G401 (cell line): ENCODE results near the gene FNDC5. TPM values are rescaled to one million over a fixed set of nuclear protein-coding genes. Genes with fewer than 3 reads are reported as not detected.

Experiments
- DNase-seq: peaks from one replicate; pipeline ENCODE4 v3.0.0-alpha.2; 2015; ENCODE audit warnings: low spot score
- in situ Hi-C: cut with HindIII; loops from 2 replicates; pipeline ENCODE4 v1.10.0; 2016; ENCODE audit warnings: low sequenced_read_pairs, mixed read lengths
- total RNA-seq: library from RNA; depleted of rRNA; stranded (reverse); fragments of >200 nt; shearing (Covaris generic); gene quantifications from 2 replicates; pipeline ENCODE4 v1.2.3, GENCODE V29; 2014

The FNDC5 gene
- total RNA-seq, 1 experiment from 2014 or later = 56.4 TPM

DNA sequence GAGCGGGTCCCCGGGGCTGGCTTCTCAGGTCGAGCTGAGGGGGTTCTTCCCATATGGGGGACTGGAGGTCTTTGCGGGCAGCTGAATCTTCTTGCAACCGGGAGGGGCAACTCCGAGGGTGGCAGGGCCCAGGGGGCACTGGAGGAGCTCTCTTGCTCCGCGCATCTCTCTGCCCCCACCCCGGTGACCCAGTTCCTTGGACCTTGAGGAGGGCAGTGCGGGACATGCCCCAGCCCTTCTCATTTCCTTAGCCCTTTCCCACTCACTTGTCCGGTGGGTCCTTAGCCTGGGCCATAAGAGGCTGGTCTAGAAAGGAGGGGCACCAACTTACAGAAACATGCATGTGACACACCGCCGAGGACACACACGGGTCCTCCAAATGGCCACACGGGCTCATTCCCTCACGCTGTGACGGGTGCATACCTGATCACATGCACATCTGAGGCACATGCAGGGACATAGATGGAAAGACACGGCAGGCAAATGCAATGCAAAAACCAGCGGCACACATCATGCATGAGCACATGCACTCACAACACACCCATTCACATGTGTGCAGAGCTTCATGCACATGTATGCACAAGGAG is 16.2 kb upstream of the FNDC5 start:
- in situ Hi-C loops = no loop called here
- peak; percentile 62 for DNase-seq

GRCh38 chr1:32886004-32886827 is 15.5 kb upstream of the FNDC5 start, which contains the start of gene HPCA:
TSS of gene HPCA (plus strand) at chr1:32886491. CDS start at chr1:32888899, 2,408 bp downstream.
- in situ Hi-C loops = no loop called here
- no peak for DNase-seq

- in situ Hi-C loops = no loop called here
- DNase-seq = no peak
These were observed 14.9 kb upstream of the FNDC5 start for GRCh38 chr1:32885676-32886003.

- in situ Hi-C loops = no loop called here
- no peak for DNase-seq
These were observed 14.0 kb upstream of the FNDC5 start for GRCh38 chr1:32884726-32885125.

DNA sequence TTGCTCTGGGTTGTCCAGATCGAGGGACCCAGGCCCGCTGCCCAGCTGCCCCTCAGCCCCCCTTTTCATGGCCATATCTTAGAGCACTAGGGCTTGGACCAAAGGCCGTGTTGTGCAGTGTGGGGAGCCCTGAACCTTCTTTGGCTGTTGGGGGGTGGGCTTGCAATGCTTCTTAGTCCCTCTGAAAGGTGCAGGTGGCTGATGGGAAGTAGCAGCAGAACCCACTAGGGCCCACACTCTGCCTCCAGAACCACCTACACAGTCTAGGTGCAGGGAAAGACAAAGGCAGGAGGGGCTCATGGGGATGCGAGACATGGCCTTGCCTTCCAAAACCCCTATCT is 13.3 kb upstream of the FNDC5 start:
- in situ Hi-C loops = no loop called here
- DNase-seq = no peak

DNA sequence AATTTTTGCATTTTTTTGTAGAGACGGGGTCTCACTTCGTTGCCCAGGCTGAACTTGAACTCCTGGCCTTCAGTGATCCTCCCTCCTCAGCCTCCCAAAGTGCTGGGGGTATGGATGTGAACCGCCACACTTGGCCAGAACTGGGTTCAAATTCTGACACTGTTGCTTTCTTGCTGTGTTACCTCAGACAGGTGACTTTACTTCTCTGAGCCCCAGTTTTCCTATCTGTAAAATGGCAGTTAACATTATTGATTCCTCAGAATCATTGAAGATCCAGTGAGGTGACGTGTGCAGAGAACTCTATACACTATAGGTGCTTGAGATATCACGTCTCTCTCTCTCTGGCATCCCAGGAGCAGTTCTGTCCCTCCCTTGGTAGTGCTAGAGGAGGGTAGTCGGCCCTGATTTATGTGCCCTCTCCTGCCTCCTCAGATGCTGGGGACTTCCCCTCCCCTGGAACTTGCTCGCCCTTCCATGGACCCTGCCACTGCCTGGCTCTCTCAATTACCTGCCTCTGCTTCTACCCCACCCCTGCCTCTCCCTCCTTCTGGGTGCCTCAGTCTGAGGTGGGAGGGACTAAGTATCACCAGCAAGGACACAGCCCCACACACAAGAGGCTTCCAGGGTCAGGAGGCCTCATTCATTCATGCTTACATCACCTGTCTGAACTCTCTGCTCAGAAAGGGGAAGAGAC is 12.8 kb upstream of the FNDC5 start:
- no peak for DNase-seq
- in situ Hi-C loops = no loop called here

DNA sequence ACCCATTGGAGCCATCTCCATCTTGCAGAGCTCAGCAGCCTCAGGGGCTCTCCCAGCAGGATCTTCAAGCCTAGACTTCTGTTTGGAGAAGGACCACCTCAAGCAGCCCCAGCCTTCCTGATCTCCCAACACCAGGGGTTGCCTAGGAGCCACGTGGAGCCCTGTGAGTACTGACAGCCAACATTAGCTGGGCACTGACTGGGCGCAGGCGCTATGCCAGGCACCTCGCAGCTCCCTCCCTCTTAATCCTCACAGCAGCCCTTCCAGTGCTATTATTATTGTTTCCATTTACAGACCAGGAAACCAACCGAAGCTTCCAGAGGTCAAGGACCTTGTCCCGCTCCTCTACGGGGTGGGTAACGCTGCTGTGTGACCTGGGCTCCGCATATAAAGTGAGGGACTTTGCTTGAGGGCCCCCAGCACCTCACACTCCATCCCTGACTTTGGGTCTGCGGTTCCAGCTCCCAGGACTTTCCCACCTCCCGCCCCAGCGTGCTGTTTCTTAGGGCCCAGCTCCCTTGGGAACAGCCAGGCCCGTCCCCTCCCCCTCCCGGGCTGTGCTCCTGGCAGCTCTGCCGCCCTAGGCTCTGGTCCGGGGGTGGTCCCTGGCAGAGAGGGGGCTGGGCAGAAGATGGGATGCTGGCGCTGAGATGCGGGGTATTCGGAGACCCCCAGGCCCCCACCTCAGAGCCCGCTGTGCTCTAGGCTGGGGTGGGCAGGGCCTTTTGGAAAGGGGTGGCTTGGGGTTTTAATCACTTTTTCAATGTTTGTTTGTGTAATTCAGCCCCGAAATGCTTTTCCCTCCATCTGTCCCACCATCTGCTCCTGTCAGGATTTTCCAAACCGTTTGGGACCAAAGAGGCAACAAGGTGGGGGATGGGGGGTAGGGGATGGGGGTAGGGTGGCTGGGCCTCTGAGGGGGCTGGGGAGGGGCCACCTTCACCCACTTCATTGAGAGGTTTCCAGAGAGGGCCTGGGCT is 11.4 kb upstream of the FNDC5 start:
- in situ Hi-C loops = no loop called here
- peak; percentile 95 for DNase-seq

DNA sequence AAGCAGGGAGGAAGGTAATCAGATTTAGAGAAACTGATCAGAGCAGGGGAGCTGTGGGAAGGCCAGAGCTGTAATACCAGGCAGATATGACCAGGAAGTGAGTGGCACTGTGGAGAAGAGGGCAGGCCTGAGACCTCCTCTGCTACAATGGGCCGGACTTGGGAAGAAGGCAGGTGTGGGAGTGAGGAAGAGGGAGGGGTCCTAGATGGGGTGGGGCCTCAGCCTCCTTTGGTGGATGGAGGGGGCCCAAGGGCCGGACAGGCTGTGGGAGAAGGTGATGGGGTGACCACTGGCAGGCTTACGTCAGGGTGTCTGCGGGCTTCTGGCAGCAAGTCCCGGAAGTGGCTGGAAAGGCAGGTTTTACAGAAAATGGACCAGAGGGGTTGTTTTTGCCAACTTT is 10.6 kb upstream of the FNDC5 start:
- DNase-seq = no peak
- in situ Hi-C loops = no loop called here

- in situ Hi-C loops = no loop called here
These were observed 7.9 kb upstream of the FNDC5 start for GRCh38 chr1:32878637-32879041.

DNA sequence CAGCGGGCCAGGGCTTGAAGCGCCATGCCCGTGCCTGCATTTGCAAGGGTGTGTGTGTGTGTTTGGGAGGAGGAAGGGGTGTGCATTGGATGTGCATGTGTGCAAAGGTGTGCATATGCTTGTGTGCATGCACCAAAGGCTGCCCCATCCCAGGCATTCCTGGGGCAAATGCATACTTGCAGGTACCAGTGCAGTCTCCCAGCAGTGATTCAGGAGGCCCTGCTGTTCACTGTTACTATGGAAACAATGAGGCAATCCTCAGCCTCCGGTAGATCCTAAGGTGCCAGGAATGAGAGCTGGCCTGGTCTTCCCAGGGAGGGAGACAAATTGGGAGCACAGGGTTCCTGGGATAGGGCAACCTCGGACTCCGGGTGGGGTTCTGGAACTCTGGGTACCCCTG is 7.5 kb upstream of the FNDC5 start:
- peak; percentile 95 for DNase-seq
- in situ Hi-C loops = no loop called here

More at GRCh38 chr1:32878637-32879041, 7.9 kb upstream of the FNDC5 start:
- DNase-seq = no peak

- in situ Hi-C loops = no loop called here
- peak; percentile 82 for DNase-seq
These were observed 6.7 kb upstream of the FNDC5 start for GRCh38 chr1:32877211-32878110.

DNA sequence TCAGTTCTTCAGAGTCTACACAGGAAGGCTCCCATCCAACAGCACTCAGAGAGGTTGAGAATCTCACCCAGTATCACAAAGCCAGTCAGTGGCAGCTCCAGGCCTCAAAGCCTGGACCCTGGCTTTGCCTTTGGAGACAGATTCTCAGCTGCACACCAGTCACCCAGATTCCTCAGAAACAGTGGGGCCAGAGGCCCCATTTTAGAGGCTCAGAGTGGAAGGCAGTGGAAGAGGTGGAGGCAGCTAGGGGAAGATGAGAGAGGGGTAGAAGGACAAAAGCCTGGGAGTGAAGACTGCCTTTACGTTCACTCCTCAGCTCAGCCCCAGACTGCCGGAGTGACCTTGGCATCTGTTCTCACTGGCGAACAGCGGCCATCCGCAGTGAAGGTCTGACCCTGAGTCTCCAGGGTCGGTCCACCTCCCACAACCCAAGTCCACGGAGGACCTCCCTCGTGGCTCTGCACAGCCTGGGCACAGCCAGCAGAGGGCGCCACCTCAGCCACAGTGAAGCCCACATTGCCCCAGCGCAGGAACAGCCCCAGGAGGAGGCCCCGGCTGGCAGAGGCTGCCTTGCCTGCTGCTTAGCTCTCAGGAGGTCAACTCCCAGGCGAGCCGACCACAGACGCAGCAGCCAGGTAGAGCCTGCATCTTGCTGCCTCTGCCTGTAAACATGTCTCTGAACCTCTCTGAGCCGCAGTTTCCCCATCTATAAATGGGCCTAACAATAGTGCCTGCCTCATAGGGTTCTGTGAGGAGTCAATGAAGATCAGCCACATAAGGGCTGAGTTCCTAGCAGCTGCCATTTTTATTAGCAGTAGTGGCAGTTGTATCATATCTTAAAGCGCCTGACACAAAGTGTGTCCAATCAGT is 5.9 kb upstream of the FNDC5 start:
- in situ Hi-C loops = no loop called here
- no peak for DNase-seq

GRCh38 chr1:32874860-32875752 is 4.4 kb upstream of the FNDC5 start:
- in situ Hi-C loops = no loop called here
- DNase-seq = no peak

DNA sequence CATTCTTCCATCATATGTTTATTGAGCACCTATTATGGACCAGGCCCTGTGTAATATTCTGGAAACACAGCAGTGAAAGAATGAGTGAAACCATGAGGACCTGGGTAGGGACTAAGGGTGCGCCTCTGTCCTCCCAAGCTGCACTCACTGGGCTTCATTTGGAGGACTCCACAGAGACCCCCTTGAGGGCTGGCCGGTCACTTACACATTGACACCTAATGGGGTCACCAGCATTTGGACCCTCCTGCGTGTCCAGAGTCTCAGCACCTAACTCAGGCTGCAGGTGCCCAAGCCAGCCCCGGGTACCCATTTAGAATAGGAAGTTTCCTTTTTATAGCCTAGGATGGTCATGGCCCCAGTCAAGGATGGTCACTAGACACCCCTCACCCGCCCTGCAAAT is 2.8 kb upstream of the FNDC5 start:
- in situ Hi-C loops = no loop called here
- no peak for DNase-seq

DNA sequence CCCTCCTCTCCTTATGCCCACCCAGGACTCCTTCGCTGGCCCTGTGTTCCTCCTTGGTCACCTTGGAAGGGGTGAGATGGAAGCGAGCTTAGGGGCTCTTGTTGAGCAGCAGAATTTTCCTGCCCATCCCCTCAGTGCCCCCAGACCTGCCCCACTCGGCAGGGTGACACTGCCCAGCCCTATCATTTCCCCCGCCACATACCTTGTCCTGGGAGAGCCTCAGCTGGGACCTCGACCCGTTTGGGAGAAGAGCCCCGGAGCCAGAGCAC is 1.4 kb upstream of the FNDC5 start:
- in situ Hi-C loops = no loop called here

GRCh38 chr1:32871364-32872191 is 866 bp upstream of the FNDC5 start:
- peak; percentile 45 for DNase-seq
- in situ Hi-C loops = no loop called here

More for the DNA sequence above, 1.4 kb upstream of the FNDC5 start:
- peak; percentile 9 for DNase-seq
